LNCaP clone FGC (cell line): Measurements from ENCODE around the gene ATP2A2.
"Not testable (repeated sequence)": the region's sequence is repeated elsewhere in the genome, so short reads cannot be mapped to it uniquely, and the experiment has no call there.

Experiments
- DNase-seq: peaks from one replicate; pipeline ENCODE4 v3.0.0-alpha.2; 2011; ENCODE audit warnings: low read depth
- H3K4me3 ChIP-seq: 2 replicates; pipeline ENCODE4 v1.5.1; 2011; ENCODE audit warnings: mild to moderate bottlenecking, low read depth, low read length, control low read depth
- TF ChIP-seq, protein P1 (sequence below): IDR thresholded peaks from 2 replicates; pipeline ENCODE4 v1.5.1; 2012; ENCODE audit warnings: mild to moderate bottlenecking; ENCODE audit not compliant: control insufficient read depth, insufficient read depth; ENCODE audit errors: extremely low read depth

ATP2A2 gene

GRCh38 chr12:110371408-110372055 is 90.5 kb downstream of the ATP2A2 start:
- no peak for DNase-seq
- TF ChIP-seq, protein P1, sequence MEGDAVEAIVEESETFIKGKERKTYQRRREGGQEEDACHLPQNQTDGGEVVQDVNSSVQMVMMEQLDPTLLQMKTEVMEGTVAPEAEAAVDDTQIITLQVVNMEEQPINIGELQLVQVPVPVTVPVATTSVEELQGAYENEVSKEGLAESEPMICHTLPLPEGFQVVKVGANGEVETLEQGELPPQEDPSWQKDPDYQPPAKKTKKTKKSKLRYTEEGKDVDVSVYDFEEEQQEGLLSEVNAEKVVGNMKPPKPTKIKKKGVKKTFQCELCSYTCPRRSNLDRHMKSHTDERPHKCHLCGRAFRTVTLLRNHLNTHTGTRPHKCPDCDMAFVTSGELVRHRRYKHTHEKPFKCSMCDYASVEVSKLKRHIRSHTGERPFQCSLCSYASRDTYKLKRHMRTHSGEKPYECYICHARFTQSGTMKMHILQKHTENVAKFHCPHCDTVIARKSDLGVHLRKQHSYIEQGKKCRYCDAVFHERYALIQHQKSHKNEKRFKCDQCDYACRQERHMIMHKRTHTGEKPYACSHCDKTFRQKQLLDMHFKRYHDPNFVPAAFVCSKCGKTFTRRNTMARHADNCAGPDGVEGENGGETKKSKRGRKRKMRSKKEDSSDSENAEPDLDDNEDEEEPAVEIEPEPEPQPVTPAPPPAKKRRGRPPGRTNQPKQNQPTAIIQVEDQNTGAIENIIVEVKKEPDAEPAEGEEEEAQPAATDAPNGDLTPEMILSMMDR, result no peak
- no peak overlapping the region for H3K4me3 ChIP-seq

DNA sequence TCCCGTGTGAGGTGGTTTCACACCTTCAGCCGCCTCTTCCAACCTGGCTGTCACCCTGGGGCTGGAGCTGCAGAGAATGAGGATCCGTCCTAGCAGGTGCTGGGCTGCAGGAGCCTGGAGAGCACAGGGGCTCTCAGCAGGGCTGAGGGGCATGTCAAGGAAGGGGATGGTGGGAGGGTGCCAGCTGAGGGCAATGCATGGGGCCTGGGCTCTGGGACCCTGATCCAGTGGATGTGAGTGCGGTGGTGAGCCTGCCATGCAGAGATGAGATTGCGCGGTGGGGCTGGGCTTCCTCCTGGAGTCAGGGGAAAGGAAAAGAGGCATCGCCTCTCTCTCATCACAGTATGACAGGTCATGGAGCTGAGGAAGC is 91.0 kb downstream of the ATP2A2 start:
- no peak for DNase-seq
- TF ChIP-seq, protein P1, result no peak
- no peak overlapping the region for H3K4me3 ChIP-seq

GRCh38 chr12:110373025-110373424 is 92.0 kb downstream of the ATP2A2 start:
- TF ChIP-seq, protein P1, result no peak
- DNase-seq, result no peak
- H3K4me3 ChIP-seq, result no peak overlapping the region

DNA sequence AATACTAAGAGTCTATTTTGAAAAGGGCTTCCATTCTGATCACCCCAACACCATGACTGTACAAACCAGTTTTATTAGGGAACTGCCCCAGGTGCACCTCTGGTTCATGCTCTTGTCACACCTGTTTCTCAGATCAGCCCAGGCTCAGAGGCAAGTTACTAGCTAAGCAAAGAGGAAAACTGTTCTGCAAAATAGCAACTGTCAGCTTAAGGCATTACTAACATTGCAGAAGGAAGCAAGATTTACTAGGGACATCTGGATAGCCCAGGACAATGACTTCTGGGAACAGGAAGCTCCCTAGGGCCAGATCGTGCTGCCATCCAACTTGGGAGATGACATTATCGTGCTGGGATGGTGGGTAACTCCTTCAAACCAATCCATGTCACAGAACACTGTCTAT is 92.4 kb downstream of the ATP2A2 start:
- TF ChIP-seq, protein P1, result no peak
- no peak for DNase-seq
- no peak overlapping the region for H3K4me3 ChIP-seq

- no peak overlapping the region for H3K4me3 ChIP-seq
- no peak for DNase-seq
- TF ChIP-seq, protein P1, result no peak
Observed at GRCh38 chr12:110373962-110374611, 93.0 kb downstream of the ATP2A2 start.

GRCh38 chr12:110378131-110378790 is 97.2 kb downstream of the ATP2A2 start:
- not testable (repeated sequence) for DNase-seq, H3K4me3 ChIP-seq

DNA sequence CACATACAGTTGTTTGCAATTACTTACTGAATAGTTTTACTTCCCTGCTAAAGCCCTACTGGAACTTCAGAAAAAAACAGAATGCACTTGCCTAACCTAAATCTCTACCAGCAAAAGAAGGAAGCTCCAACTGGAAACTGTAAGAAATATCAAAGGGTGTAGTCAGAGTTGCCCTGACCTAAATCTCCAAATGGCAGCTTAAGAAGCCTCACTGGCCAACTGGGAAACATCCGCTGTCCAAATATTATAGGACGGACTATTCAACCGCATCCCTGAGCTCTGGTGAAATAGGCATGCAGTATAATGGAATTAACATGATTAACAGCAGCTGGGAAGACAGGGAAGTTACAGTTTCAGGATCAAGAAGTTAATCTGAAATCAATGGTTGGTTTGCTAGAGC is 98.2 kb downstream of the ATP2A2 start:
- no peak for DNase-seq
- H3K4me3 ChIP-seq, result no peak overlapping the region
- TF ChIP-seq, protein P1, result no peak
